AG04450 (cell line): Measurements from ENCODE around the gene MB21D2. TPM values are rescaled to one million over a fixed set of nuclear protein-coding genes. Genes with fewer than 3 reads are reported as not detected.

Experiments used
- CTCF ChIA-PET: fragments of 300-600, 350-600 bp; formaldehyde crosslinking; extraction: SDS; loops from one replicate; lab custom pipeline; 2022; ENCODE audit warnings: antibody characterized with exemption, inconsistent platforms; lab: Charles Lee
- POLR2A ChIA-PET: fragments of 350-600 bp; formaldehyde crosslinking; extraction: SDS; loops from one replicate; lab custom pipeline; 2021; ENCODE audit warnings: antibody characterized with exemption, inconsistent platforms; lab: Yijun Ruan, JAX
- DNase-seq: peaks from one replicate; pipeline ENCODE4 v3.0.0-alpha.2; 2011; ENCODE audit warnings: low read depth, low spot score
- H3K27ac ChIP-seq: one replicate; pipeline ENCODE4 v1.5.1; 2012; ENCODE audit warnings: low read depth, low read length, control low read depth
- H3K27me3 ChIP-seq: one replicate; pipeline ENCODE4 v1.6.0; 2012; ENCODE audit warnings: low read length; ENCODE audit not compliant: control insufficient read depth, insufficient read depth
- H3K4me3 ChIP-seq: 2 replicates; pipeline ENCODE4 v1.5.1; 2011; ENCODE audit warnings: mild to moderate bottlenecking, low read depth, low read length, control low read depth
- H3K9me3 ChIP-seq: 2 replicates; pipeline ENCODE4 v1.5.1; 2012; ENCODE audit warnings: low read length; ENCODE audit not compliant: control insufficient read depth, insufficient read depth
- polyA plus RNA-seq: library from polyadenylated mRNA; depleted of rRNA; stranded (reverse); fragments of >200 nt; gene quantifications from 2 replicates; pipeline ENCODE4 v1.2.3, GENCODE V29; 2011
- TF ChIP-seq, protein P1 (sequence below): IDR thresholded peaks from 2 replicates; pipeline ENCODE4 v1.5.1; 2011; ENCODE audit warnings: low read depth, low read length, control low read depth, inconsistent platforms

The MB21D2 gene
- polyA plus RNA-seq, 1 experiment, result 14.6 TPM

- TF ChIP-seq, protein P1, sequence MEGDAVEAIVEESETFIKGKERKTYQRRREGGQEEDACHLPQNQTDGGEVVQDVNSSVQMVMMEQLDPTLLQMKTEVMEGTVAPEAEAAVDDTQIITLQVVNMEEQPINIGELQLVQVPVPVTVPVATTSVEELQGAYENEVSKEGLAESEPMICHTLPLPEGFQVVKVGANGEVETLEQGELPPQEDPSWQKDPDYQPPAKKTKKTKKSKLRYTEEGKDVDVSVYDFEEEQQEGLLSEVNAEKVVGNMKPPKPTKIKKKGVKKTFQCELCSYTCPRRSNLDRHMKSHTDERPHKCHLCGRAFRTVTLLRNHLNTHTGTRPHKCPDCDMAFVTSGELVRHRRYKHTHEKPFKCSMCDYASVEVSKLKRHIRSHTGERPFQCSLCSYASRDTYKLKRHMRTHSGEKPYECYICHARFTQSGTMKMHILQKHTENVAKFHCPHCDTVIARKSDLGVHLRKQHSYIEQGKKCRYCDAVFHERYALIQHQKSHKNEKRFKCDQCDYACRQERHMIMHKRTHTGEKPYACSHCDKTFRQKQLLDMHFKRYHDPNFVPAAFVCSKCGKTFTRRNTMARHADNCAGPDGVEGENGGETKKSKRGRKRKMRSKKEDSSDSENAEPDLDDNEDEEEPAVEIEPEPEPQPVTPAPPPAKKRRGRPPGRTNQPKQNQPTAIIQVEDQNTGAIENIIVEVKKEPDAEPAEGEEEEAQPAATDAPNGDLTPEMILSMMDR, result no peak
- no peak for DNase-seq
- Histone ChIP-seq H3K27ac (no peak overlapping the region), H3K27me3 (no peaks in the 10 kb centered on the region), H3K9me3 (peaks cover 3% of the 10 kb centered on the region), H3K4me3 (no peak overlapping the region)
- POLR2A ChIA-PET, result no interaction called here
- CTCF ChIA-PET, result interaction anchor here (1.1 kb wide), 1 partner anchor 50 kb away, joined by 4 read pairs; no protein-coding TSS in a partner anchor
Observed at GRCh38 chr3:192863091-192863420, 54.6 kb downstream of the MB21D2 start.

DNA sequence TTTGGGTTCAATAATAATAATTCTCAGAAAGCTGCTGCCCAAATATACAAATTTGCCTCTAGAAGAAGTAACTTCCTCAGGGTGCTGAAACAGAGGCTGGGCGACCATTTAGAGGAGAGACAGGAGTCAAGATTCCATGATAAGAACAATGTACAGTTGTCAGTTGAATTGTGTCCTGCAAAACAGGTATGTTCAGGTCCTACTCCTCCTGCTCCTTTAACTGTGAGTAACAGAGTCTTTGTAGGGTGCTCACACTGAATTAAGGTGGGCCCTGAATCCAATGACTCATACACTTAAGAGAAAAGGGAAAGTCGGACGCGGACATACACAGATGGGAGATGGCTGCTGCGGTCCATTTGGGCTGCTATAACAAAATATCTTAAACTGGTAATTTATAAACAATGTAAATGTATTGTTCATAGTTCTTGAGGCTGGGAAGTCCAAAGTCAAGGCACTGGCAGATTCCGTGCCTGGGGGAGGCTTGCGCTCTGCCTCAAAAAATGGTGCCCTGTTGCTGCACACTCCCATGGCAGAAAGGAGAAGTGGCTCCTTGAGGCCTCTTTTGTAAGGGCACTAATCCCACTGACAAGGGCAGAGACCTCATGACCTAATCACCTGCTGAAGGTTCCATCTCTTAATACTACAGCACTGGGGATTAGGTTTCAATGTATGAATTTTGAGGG is 55.1 kb downstream of the MB21D2 start:
- Histone ChIP-seq H3K27ac (no peak overlapping the region), H3K27me3 (no peaks in the 10 kb centered on the region), H3K4me3 (no peak overlapping the region), H3K9me3 (peaks cover 3% of the 10 kb centered on the region)
- POLR2A ChIA-PET, result no interaction called here
- CTCF ChIA-PET, result no interaction called here
- TF ChIP-seq, protein P1, result no peak
- no peak for DNase-seq

GRCh38 chr3:192861972-192862371 is 55.7 kb downstream of the MB21D2 start:
- ChIA-PET POLR2A (no interaction called here), CTCF (no interaction called here)
- Histone ChIP-seq H3K27me3 (no peaks in the 10 kb centered on the region), H3K9me3 (peaks cover 3% of the 10 kb centered on the region), H3K4me3 (no peak overlapping the region), H3K27ac (no peak overlapping the region)
- DNase-seq, result no peak
- TF ChIP-seq, protein P1, result no peak

DNA sequence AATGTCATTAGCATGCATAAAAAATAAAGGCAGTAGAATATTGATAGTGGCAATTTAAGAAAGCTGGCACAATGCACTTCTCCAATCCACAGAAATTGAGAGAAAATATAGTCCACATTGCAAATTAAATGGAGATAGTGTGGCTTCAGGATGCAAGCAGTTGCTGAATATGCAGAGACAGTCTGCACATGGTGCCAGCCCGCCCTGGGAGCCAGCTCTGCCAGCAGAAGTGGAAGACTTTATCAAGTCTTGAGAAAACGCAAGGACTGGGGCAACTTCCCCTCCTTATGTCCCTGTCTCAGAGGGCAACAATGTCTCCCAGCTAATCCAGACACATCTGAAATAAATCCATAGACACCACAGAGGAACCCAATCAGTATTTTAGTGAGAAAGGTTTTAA is 57.2 kb downstream of the MB21D2 start:
- no peak overlapping the region for H3K4me3 ChIP-seq
- peaks cover 3% of the 10 kb centered on the region for H3K9me3 ChIP-seq
- H3K27ac ChIP-seq, result no peak overlapping the region
- ChIA-PET CTCF (interaction anchor here (0.6 kb wide), 1 partner anchor 47 kb away, joined by 4 read pairs; no protein-coding TSS in a partner anchor), POLR2A (no interaction called here)
- DNase-seq, result no peak
- H3K27me3 ChIP-seq, result no peaks in the 10 kb centered on the region
- TF ChIP-seq, protein P1, result no peak

DNA sequence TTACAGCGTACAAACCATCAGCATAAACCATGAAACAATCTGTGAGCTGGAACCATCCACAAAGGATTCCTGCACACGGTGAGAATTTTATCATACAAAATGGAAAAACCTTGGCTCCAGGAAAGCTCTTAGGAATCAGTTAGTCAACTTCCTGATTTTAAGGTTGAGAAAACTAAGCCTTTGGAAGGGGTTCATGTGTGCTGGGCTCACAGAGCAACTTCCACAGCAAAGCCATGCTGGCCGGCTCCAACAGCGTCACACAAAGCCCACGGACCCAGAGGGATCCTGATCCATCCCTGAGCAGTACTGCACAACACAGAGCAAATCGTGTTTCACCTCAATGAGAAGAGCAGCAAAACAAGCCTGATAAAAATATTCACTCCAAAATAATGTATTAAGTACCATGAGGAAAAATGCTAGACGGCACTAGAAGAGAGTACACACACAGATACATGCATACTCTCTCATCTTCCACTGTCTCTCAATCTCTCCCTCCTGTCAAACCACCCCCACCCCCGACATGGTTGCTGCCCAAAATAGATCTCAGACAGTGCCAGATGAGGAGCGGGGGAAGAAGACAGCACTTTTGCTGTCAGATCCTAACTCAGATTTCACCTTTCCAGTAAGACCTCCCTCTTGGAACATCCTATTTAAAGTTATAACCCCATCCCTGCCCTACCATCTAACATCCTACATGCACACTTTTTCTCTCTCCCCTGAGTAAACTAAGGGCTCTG is 58.6 kb downstream of the MB21D2 start:
- ChIA-PET POLR2A (no interaction called here), CTCF (no interaction called here)
- DNase-seq, result no peak
- no peak overlapping the region for H3K27ac ChIP-seq
- no peaks in the 10 kb centered on the region for H3K27me3 ChIP-seq
- H3K9me3 ChIP-seq, result peaks cover 3% of the 10 kb centered on the region
- TF ChIP-seq, protein P1, result no peak
- no peak overlapping the region for H3K4me3 ChIP-seq
